Stimulated activated CD8-positive, alpha-beta memory T cell treated with anti-CD3 and anti-CD28 coated beads, Interleukin-7, amount 100 ng/mL, for 1 hour (primary cell): ENCODE measurements around the gene FANCG.

Experiments used
- DNase-seq, 2 donors: peaks; one replicate each; pipeline ENCODE4 v3.0.0-alpha.2; 2020; ENCODE audit warnings: low read depth in 2 of 2

Gene FANCG

DNA sequence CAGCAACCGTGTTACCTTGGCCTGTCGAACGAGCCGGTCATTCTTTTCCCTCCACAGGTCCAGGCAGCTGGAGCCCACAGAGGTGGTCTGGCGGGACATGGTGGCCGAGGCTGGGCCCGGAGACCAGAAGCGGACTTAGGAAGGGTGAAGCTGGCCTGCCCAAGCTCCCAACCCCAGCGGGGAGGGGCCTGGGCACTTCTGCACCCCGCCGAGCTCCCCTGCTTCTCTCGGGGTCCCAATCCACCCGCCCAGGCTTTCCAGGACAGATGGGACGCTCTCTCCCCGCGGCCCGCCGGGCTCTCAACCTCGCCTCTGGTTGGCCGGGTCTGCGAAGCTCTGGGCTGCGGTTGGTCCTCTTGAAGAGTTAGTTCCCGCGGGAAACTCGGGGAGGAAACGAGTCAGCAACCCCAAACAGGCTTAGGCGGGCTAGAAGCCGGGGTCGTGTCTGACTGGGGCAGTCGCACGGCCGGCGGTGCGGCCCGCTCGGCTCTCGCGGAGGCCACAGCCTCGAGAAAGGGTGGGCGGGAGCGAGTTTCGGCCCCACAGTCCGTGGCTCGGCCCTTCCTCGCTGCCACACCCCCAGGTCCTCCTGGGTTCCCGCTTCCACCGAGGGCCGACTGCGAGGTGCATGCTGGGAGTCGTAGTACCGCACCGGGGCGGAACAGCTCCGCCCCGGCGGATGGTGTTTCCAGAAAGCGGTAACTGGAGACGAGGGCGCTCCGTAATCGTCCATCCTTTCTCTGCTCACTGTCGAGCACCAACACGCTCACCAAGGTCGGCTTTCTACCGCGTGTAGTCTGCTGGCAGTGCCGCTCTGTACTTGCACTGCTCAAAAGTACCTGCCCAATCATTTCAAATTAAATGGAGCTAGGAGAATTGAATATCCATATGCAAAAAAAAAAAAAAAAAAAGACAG lies at the start of gene FANCG:
TSS of gene FANCG (minus strand) at position 517 of the 916 bp plus-strand sequence. CDS start at position 99, 418 bp downstream.
- peak; percentile 63 to 65 for DNase-seq

DNA sequence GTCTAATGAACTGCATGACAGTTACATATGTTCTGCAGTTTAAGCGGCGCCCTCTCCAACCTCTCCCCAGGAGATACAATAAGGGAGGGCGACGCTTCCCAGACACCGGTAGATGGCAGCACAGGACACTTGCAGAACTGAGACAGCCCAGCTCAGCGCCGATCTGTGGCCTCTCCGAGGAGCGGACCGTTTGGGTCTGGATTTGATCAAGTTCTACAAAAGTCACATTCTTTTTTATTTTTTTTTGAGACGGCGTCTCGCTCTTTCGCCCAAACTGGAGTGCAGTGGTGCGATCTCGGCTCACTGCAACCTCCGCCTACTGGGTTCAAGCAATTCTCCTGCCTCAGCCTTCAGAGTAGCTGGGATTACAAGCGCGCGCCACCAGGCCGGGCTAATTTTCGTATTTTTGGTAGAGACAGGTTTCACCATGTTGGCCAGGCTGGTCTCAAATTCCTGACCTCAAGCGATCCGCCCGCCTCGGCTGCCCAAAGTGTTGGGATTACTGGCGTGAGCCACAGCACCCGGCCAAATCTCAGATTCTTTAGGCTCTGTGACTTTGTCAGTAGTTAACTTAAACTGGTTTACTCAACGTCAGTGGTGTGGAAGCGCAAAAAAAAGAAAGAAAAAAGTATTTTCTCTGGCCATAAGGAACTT lies 37.3 kb upstream of the FANCG start:
- DNase-seq, result peak; percentile 67 to 74

DNA sequence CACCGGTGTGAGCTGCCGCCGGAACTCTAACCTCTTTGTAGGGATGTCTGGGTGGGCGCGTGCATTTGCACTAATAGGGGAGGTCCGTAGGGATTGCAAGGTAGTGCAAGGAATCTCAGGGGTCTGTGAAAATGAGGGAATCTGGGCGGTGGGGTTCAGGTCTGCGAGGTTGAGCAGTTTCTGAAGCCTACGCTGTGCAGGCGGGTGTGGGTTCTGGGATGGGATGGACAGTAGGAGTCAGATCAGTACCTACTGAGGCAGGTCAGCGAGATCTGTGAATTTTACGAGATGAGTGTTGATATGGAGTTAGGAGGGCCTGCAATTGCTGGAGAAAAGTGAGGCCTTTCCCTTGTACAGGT lies 36.8 kb upstream of the FANCG start:
- no peak for DNase-seq

DNA sequence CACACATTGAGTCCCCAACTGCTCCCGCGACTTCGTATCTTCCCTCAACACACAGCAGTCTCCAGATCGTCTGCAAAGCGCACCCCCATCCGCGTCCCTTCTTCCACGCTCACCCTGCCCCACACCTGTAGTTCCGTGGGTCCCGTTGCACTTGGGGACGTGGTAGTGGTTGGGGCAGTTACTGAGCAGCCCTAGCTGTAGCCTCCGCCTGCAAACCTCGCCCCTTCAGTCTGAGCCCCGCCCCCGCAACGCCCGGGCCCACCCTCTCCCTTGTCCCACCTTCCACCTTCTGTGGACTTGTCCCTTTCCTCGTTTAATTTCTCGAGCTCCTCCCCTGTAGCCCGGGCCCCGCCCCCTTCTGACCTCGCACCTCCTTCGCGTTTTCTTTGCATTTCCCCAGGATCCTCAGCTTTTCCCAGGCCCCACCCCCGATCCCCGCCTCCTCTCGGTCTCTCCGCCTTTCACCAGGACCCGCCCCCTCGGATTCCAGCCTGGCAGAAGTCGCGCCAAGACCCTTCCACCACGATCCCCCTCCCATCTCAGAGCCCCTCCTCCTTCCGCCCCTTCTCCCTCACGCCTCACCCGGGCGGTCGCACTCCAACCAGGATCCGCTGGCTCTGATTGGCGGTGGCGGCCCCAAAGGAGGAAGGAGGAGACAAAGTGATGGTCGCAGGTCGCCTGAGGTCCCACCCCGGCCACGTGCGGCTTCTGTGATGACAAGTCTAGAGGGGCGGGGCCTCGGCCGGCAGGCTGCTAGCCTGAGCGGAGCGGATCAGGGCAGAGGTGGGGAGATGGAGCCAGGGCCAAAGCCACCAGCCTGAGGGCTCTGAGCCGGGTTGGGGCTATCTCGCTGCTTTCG lies 36.2 kb upstream of the FANCG start, which contains the start of gene ATOSB:
TSS of gene ATOSB (minus strand) at position 183 of the 859 bp plus-strand sequence. CDS start 7,588 bp downstream, outside the sequence.
- peak; percentile 79 to 82 for DNase-seq

DNA sequence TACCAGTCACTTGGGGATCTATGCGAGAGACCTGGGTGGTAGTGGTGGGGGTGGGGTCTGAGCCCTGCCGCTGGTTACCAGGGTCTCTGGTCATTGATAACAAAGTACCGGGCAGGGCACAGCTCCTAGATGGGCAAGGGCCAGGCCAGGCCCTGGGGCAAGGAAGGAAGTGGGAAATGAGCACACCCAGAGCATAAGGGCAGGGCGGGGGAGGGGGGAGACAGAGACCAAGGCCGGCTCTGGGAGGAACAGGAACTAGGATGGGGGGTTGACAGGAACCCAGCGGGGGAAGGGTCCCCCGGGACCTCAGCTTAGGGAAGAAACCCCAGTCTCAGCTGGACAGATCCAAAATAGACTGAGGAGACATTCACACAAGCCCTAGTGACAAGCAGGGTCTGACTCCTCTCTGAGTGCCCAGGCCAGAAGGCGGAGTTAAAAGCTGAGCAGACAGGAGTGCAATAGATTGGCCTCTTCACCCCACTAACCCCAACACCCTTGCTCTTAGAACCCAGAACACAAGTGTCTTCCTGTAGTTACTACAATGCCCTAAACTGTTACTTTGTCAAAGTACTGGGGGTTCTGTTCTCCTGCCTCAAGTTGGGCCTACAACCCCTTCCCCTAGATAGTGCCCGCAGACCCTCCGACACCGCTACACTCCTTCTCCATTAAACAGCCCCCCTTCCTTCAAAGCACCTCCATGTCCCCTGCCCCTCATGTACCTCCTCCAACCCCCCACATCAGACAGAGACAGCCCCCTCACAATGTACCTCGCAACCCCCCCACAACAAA lies 35.3 kb upstream of the FANCG start:
- no peak for DNase-seq

DNA sequence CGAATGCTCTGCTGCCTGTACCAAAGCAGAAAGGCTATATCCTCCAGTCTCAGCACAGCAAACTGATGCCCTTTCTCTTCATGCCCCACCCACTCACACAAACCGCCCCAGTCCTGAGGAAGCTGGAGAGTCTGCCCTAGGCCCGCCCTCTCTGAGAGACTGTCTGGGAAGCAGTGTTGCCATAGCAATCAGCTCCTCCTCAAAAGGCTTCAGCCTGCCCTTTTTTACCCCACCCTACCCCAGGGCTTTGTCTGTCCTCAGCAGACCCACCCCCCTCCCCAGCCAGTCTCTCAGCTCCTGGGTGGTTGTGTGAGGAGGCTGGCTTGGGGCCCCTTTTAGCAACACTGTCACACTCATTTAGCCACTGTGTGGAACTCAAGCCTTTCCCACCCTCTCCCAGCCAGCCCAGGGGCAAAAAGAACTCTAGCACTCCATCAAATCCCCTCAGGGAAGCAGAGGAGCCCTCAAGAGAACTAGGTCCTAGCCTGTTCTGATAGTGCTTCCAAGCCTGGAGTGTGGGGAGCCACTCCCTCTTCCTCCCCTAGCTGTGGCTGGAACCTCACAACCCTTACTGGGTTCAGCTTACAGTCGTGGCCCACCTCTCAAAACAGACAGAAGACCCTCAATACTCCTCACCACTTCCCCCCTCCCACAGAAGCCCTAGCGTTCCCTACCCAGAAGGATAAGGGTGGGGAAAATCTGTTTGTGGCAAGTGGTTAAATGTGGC lies 34.5 kb upstream of the FANCG start:
- DNase-seq, result no peak

DNA sequence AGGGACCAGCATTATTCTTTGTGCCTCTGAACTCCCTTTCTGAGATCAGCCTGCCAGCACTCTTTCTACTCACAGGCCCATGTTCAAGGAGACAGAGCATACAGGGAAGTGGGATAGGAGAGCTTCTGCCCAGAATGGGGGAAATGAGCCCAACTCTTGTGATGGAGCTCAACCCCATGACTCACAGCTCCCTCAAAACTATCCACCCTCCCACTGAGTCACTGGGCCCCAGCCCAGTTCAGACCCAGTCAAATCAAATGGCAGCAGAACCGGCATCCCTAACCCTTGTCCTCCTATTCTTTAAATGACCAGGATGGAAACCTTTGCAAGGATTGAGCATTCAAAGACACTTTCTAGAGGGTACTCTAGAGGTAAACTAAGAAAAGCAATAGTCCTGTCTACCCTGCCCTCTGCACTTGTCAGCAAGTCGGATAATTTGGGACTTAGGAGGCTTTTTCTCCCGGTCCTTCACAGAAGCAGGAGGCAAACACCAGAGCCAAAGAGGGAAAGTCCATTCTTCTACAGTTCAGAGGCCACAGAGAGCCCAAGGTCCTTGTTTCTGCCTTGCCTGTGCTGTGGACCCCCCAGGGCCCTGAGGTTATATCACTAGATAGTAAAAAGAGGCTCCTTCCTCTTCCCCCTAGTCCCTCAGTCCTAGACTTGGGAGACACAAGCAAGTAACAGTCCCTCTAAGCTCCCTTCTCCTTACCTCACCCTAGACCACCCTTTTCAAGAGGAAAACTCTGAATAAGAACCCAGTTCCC lies 32.7 kb upstream of the FANCG start:
- no peak for DNase-seq

DNA sequence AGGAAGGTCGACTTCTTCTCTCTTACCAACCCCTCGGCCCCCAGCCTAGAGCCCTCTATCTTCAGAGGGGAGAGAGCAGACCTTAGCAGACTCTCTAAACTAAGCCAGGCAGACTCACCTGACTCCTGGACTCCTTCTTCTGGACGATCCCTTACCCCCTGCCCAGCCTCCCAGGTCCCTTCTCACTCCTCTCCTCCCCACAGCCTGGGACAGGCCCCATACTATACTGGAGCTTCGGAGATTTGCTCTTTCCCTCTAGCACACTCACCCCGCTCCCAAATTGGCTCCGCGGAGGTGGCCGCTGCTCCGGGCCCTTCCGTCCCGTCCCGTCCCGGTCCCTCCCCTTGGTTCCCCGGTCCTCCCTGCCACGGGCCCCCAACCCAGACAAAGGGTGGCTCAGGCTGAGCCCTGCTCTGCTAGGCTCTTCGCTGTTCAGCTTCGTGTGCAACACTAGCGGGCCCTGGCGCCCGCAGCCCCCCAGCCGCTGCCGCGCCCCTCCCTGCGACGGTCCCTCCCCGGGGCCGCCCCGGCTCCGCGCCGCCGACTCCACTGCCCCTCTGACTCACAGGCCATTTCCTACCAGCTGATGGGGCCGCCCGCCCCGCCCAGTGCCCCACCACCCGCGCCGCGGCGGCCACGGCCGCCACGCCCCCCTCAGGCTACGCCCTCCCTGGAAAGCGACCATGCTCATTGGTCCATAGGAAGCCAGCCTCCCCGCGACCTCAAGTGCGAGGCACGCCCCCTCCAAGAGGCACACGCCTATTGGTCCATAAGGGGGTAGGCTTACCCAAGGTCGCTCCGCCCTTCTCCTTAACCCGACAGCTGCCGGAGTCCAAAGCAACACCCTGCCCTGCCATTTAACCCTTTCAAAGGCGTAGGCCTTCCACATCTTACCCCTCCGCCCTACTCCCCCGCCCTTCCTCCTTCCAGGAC lies 31.5 kb upstream of the FANCG start:
- DNase-seq, result peak; percentile 90

DNA sequence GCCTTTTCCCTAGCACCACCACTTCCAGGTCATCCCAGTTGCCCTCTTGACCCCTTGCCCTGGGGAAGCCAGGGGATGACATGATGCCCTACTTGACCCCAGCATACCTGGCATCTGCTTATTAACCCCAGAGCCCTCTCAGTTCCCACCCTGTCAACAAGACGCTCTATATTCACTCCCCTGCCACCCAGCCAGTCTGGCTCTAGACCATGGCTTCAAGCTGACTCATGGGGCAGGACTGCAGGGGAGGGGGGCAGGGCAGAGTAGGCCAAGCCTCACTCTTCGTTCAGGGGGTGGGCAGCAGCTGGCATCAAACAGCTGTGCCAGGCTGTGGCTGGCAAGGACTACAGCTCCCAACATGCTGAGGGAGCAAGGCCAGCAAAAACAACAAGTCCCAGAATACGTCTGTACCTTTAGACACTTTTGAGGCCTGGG lies 30.6 kb upstream of the FANCG start:
- DNase-seq, result no peak

DNA sequence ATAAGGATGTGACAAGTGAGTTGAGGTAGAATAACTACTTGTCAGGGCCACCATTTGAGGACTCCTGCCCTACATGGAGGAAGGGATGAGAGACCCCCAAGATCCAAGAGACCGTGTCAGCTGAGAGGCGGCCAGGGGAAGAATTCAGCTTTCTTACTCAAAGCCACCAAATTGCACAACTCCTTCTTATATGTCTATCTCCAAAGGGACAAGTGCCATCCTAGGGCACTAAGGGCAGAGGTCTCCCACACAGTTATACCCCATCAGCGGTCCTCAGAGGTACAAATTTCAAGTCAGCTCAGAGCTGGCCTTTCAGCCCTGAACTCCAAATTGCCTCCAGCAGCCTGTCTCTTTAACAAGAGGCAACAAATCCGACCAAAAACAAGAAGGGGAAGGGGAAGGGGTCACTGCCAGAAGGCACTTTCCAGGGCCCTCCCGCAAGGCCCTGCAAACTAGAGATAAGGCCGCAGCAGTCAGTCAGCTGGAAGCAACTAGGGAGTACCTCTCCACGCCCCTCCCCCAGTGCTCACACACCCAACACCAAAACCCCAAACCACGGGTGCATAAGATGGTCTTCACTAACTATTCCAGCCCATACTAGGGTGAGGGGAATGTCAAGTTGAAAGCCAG lies 29.3 kb upstream of the FANCG start:
- DNase-seq, result no peak

DNA sequence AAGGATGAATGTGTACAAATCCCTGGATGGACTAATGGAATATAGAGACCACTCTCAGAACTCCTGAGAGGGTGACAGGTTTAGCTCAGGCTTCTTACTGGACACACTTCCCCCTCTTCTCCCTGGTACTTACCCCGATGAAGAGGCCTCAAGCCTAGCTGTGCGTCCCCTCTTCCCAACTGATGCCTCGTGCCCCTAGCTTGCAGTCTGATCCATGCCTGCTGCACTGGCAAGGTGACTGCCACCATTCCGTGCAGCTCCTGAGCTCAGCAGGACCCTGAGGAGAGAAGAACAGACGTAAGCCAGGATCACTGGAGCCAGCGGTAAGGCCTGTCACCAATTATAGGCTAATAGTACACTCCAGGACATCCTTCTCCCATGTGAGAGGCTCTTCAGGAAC lies 28.7 kb upstream of the FANCG start:
- DNase-seq, result no peak

DNA sequence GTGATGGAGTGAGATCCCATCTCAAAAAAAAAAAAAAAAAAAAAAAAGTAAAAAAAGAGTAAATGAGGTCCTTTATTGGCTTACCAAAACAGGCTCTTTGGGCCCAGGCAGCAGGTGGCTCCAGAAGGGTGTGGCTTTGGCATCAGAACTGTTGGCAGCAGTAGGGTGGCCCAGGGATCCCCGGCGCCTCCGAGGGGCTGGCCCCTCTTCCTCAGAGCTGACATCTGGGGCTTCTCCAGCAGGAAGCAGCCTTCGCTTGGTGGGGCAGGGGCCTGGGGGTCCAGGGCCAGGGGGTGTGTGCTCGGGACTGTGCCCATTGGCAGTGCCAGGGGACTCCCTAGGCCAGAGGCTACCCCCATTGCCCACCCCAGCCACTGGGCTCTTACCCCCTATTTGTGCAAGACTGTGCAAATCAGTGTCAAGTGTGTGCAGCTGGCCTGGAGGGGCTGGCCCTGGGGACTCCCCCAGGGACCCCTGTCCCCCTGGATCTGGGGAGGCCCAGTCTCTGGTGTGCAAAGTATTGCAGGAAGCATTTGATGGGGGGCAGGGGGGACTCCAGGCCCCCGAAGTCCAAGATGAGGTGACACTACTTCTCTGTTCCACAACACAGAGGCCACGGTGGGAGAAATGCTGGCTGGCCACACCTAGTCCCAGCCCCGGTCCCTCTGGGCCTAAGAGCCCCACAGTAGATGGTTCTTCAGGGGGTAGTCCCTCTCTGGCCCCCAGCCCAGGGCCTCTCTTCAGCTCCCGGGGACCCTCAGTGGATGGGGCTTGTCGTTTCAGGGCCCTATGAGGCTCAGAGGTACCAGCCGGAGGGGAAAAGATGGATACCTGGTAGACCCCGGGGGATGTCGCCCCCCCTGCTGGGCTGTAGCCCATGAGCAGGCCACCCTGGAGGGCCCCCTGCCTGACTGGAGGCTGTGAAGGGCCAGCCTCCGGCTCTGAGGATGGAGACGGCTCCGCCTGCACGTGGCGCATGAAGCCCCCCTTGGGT lies 27.9 kb upstream of the FANCG start:
- no peak for DNase-seq

DNA sequence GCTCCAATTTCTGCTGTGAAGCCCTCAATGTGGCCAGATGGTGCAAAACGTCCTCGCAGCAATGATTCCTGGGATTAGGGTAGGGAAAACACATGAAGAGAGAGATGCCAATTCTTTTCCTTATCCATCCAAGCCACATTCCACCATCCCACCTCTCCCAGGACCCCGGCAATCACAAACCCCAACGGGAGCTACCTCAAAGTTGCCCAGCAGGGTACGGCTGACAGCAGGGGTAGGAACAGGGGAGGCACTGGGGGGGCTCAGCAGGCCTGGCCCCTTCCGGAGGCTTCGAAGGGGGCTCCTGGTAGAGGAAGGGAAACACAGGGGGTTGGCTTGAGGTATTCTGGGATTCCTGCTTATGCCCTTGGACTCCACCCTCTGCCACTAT lies 26.6 kb upstream of the FANCG start:
- DNase-seq, result no peak

DNA sequence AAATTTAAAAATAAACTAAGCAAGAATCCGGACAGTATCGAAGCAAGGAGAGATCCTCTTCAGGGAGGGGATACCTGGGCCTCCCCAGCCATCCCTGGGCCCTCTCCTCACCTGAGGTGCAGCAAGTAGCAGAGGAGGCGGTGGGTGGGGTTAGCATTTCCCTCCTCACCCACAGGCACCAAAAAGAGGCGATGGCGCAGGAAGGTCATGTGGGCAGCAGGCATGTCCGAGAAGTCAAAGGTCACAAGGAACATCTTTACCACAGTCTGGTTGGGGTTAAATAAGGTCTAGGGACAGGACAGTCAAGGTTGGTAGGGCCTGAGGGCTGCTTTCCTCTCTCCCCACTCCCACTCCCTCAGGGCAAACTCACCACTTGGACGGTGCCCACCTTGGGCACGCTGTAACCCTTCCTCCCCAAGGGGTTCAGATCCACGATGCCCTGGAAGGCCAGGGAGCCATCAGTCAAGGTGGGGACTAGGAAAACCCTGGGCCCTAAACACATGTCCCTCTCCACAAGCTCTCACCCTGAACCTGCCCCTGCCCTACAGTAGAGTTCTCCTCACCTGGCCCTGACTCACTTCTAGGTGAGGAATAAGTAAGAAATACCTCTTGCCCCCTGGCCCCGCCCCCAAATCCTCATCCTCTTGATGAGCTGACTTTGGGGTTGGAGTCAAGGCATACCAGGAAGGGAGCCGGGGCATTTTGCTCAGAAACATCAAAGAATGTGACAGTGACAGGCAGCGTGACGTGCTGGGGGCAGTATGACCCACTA lies 26.0 kb upstream of the FANCG start:
- no peak for DNase-seq

DNA sequence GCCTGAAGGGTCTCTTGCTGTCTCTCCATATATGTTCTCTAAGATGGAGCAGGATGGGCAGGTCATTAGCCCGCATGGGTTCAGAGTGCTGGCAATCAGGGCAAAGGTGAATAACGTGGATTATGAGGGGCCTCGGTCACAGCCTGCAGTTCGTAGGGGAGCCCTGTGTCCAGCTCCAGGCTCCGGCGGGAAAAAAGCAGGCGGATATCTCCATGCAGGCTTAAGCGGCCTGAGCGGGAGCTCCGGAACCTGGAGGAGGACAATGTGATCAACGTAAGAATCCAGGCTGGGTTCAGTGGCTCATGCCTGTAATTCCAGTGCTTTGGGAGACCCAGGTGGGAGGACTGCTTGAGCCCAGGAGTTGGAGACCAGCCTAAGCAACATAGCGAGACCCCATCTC lies 25.4 kb upstream of the FANCG start:
- no peak for DNase-seq

DNA sequence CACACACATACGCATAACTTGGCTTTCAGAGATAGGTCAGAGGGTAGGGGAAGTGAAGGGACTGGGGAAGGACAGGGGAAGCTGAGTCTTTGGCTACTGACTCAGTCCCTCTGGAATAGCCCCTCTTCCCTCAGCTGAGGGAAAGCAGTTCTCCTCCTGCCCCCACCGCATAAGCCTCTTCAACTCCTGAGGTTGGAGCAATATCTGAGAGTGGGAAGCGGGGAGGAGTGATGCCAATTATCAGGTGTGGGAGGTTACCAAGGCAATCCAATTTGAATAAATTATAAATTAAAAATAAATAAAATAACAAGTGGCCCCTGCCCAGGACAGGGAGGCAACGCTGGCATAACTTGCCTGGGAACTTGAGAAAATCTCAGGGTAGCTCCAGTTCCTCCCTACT lies 24.8 kb upstream of the FANCG start:
- DNase-seq, result no peak
